Astrocyte (in vitro differentiated cells and primary cell): ENCODE measurements around the gene NCR1. TPM values are rescaled to one million over a fixed set of nuclear protein-coding genes. Genes with fewer than 3 reads are reported as not detected.

Source experiments
- DNase-seq: peaks from one replicate; pipeline ENCODE4 v3.0.0-alpha.2; 2010; ENCODE audit warnings: low read depth
- FAIRE-seq: peaks from 2 replicates; lab custom pipeline; 2011; peaks lifted over from hg19 to GRCh38; lab: Jason Lieb, UNC
- H2AFZ ChIP-seq: 2 replicates; pipeline ENCODE4 v1.6.0; 2012; ENCODE audit warnings: low read depth, low read length, inconsistent platforms
- H3K27ac ChIP-seq: 2 replicates; pipeline ENCODE4 v1.5.1; 2011; ENCODE audit warnings: low read depth, low read length, inconsistent platforms
- H3K27me3 ChIP-seq: 2 replicates; pipeline ENCODE4 v1.6.0; 2011; ENCODE audit warnings: low read length, inconsistent platforms; ENCODE audit not compliant: insufficient read depth
- H3K36me3 ChIP-seq: 2 replicates; pipeline ENCODE4 v1.5.1; 2011; ENCODE audit warnings: low read length, inconsistent platforms; ENCODE audit not compliant: insufficient read depth
- H3K4me1 ChIP-seq: 2 replicates; pipeline ENCODE4 v1.5.1; 2011; ENCODE audit warnings: low read length, inconsistent platforms; ENCODE audit not compliant: insufficient read depth
- H3K4me2 ChIP-seq: 2 replicates; pipeline ENCODE4 v1.6.0; 2012; ENCODE audit warnings: low read length, inconsistent platforms
- H3K4me3 ChIP-seq: 2 replicates; pipeline ENCODE4 v1.5.1; 2011; ENCODE audit warnings: low read depth, mild to moderate bottlenecking, low read length, inconsistent platforms; ENCODE audit not compliant: insufficient read depth
- H3K79me2 ChIP-seq: 2 replicates; pipeline ENCODE4 v1.6.0; 2012; ENCODE audit warnings: mild to moderate bottlenecking, low read length, inconsistent platforms; ENCODE audit not compliant: insufficient read depth
- H3K9ac ChIP-seq: 2 replicates; pipeline ENCODE4 v1.6.0; 2012; ENCODE audit warnings: mild to moderate bottlenecking, low read length, inconsistent platforms
- H3K9me3 ChIP-seq: 2 replicates; pipeline ENCODE4 v1.5.1; 2012; ENCODE audit warnings: low read depth, mild to moderate bottlenecking, low read length, inconsistent platforms; ENCODE audit not compliant: insufficient read depth
- H4K20me1 ChIP-seq: 2 replicates; pipeline ENCODE4 v1.6.0; 2012; ENCODE audit warnings: low read length, inconsistent platforms; ENCODE audit not compliant: insufficient read depth
- H3K27ac Mint-ChIP-seq: one replicate; pipeline ENCODE4 v1.8.0; 2021; ENCODE audit warnings: mild to moderate bottlenecking, mixed read lengths; ENCODE audit not compliant: unreplicated experiment
- H3K27me3 Mint-ChIP-seq: one replicate; pipeline ENCODE4 v1.8.0; 2021; ENCODE audit warnings: low read depth, mixed read lengths; ENCODE audit not compliant: unreplicated experiment
- H3K36me3 Mint-ChIP-seq: one replicate; pipeline ENCODE4 v1.8.0; 2021; ENCODE audit warnings: low read depth, mixed read lengths; ENCODE audit not compliant: unreplicated experiment
- H3K4me1 Mint-ChIP-seq: one replicate; pipeline ENCODE4 v1.8.0; 2021; ENCODE audit warnings: low read depth, mixed read lengths; ENCODE audit not compliant: unreplicated experiment
- H3K4me3 Mint-ChIP-seq: one replicate; pipeline ENCODE4 v1.8.0; 2021; ENCODE audit warnings: mild to moderate bottlenecking, moderate library complexity, mixed read lengths; ENCODE audit not compliant: unreplicated experiment
- H3K9me3 Mint-ChIP-seq: one replicate; pipeline ENCODE4 v1.8.0; 2021; ENCODE audit warnings: mild to moderate bottlenecking, mixed read lengths; ENCODE audit not compliant: unreplicated experiment
- CTCF ChIP-seq: IDR thresholded peaks from 2 replicates; pipeline ENCODE4 v1.5.1; 2011; ENCODE audit warnings: low read depth, mild to moderate bottlenecking, inconsistent platforms, low read length, moderate library complexity; ENCODE audit not compliant: insufficient read depth
- EZH2 ChIP-seq: IDR thresholded peaks from 2 replicates; pipeline ENCODE4 v1.6.1; 2012; ENCODE audit warnings: mild to moderate bottlenecking, low read length, inconsistent platforms; ENCODE audit not compliant: insufficient read depth
- total RNA-seq: library from RNA; stranded (reverse); gene quantifications from 2 replicates; pipeline ENCODE4 v1.2.1, GENCODE V29; 2021

NCR1 gene
- total RNA-seq, 1 donor from 2014 or later = not detected

GRCh38 chr19:54959840-54960239, 53.9 kb downstream of the NCR1 start:
- no peak overlapping the region for H3K27ac Mint-ChIP-seq
- H3K4me1 ChIP-seq = no peaks in the 10 kb centered on the region
- H3K4me3 ChIP-seq = no peak overlapping the region
- no peak overlapping the region for H3K9ac ChIP-seq
- no peaks in the 10 kb centered on the region for H3K27me3 Mint-ChIP-seq
- H3K79me2 ChIP-seq = no peaks in the 10 kb centered on the region
- DNase-seq (peak; percentile 3), FAIRE-seq (no peak)
- no peaks in the 10 kb centered on the region for H3K36me3 ChIP-seq
- no peak for TF ChIP-seq EZH2
- TF ChIP-seq CTCF = no peak
- H3K4me2 ChIP-seq = no peak overlapping the region
- no peak overlapping the region for H3K27ac ChIP-seq
- H3K27me3 ChIP-seq = no peaks in the 10 kb centered on the region
- H2AFZ ChIP-seq = no peak overlapping the region
- no peaks in the 10 kb centered on the region for H3K36me3 Mint-ChIP-seq
- peaks cover 2% of the 10 kb centered on the region for H3K9me3 ChIP-seq
- H4K20me1 ChIP-seq = no peaks in the 10 kb centered on the region
- H3K4me3 Mint-ChIP-seq = no peak overlapping the region
- H3K9me3 Mint-ChIP-seq = peaks cover 6% of the 10 kb centered on the region
- no peaks in the 10 kb centered on the region for H3K4me1 Mint-ChIP-seq

Other genes with a start within 250 kb of the NCR1 start
- not detected in 2 replicates for gene LILRB4, start 243.2 kb upstream of the NCR1 start, total RNA-seq
- gene KIR3DL3, start 181.7 kb upstream of the NCR1 start, total RNA-seq = not detected in 2 replicates
- not detected in 2 replicates for gene KIR2DL3, start 167.6 kb upstream of the NCR1 start, total RNA-seq
- gene KIR2DL1, start 136.4 kb upstream of the NCR1 start, total RNA-seq = not detected in 2 replicates
- not detected in 2 replicates for gene KIR2DL4, start 102.5 kb upstream of the NCR1 start, total RNA-seq
- not detected in 2 replicates for gene KIR3DL1, start 89.7 kb upstream of the NCR1 start, total RNA-seq
- not detected in 2 replicates for gene KIR2DS4, start 73.5 kb upstream of the NCR1 start, total RNA-seq
- not detected in 2 replicates for gene KIR3DL2, start 55.7 kb upstream of the NCR1 start, total RNA-seq
- gene FCAR, start 31.9 kb upstream of the NCR1 start, total RNA-seq = not detected in 2 replicates
- not detected in 2 replicates for gene NLRP7, start 41.4 kb downstream of the NCR1 start, total RNA-seq
- 0.27 TPM in 1 of 2 replicates, not detected in the other for gene NLRP2, start 60.2 kb downstream of the NCR1 start, total RNA-seq
- gene GP6, start 132.1 kb downstream of the NCR1 start, total RNA-seq = 0.36 and 0.48 TPM in 2 replicates
- 18.8 and 22.6 TPM in 2 replicates for gene RDH13, start 157.0 kb downstream of the NCR1 start, total RNA-seq
- 7.6 and 9.2 TPM in 2 replicates for gene EPS8L1, start 169.7 kb downstream of the NCR1 start, total RNA-seq
- 79.7 and 86.2 TPM in 2 replicates for gene PPP1R12C, start 211.5 kb downstream of the NCR1 start, total RNA-seq
- 7.1 and 8.3 TPM in 2 replicates for gene TNNT1, start 243.1 kb downstream of the NCR1 start, total RNA-seq